ENCODE results near the gene RAVER1.
"Not testable (repeated sequence)": the region's sequence is repeated elsewhere in the genome, so short reads cannot be mapped to it uniquely, and the experiment has no call there.

Gene RAVER1

GRCh38 chr19:10339977-10340376 lies 6.6 kb upstream of the RAVER1 start:
- DNase-seq, result no peak

GRCh38 chr19:10339380-10339960 lies 6.1 kb upstream of the RAVER1 start, which contains the start of gene ICAM3:
ICAM3 (minus strand) TSS chr19:10339624; CDS start chr19:10339614, 10 bp downstream.
- peak; percentile 38 for DNase-seq

DNA sequence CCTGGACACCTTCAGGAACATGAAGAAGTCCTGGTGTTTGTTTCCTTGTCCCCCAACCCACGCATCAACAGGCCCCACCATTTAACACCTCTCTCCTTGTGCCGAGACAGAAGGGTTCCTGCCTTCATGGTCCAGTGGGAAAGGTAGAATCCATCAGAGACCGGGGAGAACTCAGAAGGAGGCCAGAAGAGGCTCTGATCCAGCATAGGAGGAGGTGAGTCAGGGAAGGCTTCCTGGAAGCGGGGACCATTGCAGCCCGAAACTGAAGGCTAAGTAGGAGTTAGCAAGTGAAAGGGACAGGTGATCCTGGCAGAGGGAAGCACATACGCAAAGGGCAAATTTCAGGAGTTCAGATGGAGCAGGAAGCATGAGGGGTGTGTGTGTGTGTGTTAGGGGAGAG lies 5.6 kb upstream of the RAVER1 start:
- no peak for DNase-seq

GRCh38 chr19:10336725-10337124 lies 3.4 kb upstream of the RAVER1 start:
- DNase-seq, result not testable (repeated sequence)

- no peak for DNase-seq
Observed at GRCh38 chr19:10335352-10335985, 2.1 kb upstream of the RAVER1 start.

GRCh38 chr19:10334588-10335351 lies 1.4 kb upstream of the RAVER1 start:
- DNase-seq, result no peak

DNA sequence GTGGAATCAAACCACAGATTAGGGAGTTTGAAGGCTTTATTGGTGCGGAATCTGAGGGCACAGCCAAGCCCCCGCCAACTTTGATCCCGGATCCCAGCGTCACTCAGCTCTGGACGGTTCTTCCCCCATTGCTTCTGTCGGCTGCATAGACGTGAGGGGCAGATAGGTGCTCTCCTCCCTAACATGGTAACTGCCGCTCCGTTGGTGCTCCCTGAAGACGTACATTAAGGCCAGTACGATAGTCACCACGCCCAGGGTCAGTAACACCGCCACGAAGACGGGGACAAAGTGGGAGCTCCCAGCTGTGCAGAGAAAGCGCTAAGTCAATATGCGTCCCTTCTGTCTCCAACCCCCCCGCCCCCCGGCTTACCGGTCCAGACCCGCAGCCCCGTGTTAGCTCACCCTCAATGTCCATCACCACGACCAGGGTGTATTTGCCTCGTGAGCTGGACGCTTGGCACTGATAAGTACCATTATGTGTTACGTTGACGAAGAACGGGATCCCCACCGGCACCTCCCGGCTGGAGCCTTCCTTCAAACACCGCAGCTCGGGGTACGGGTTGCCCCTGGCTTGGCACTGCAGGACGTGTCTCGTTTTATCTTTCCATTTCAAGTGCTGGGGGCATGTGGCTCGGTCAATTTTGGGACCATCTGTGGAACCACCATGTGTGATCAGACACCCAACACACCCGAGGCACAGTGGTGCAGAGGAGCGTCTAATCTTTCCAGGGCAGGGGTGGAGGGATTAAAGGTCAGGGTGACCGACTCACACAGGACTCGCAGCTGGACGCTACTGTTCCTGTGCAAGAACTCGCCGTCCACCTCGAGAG lies 644 bp upstream of the RAVER1 start:
- DNase-seq, result no peak

- DNase-seq, result no peak
Observed at GRCh38 chr19:10332158-10332964, 968 bp downstream of the RAVER1 start.

- no peak for DNase-seq
Observed at GRCh38 chr19:10329555-10329954, 3.8 kb downstream of the RAVER1 start.

GRCh38 chr19:10328558-10329429 lies 4.5 kb downstream of the RAVER1 start:
- no peak for DNase-seq

- no peak for DNase-seq
Observed at GRCh38 chr19:10327793-10328192, 5.5 kb downstream of the RAVER1 start.

GRCh38 chr19:10325732-10326131 lies 7.6 kb downstream of the RAVER1 start:
- no peak for DNase-seq

GRCh38 chr19:10321874-10322835 lies 11.2 kb downstream of the RAVER1 start:
- DNase-seq, result no peak

GRCh38 chr19:10321417-10321797 lies 11.9 kb downstream of the RAVER1 start:
- DNase-seq, result no peak

DNA sequence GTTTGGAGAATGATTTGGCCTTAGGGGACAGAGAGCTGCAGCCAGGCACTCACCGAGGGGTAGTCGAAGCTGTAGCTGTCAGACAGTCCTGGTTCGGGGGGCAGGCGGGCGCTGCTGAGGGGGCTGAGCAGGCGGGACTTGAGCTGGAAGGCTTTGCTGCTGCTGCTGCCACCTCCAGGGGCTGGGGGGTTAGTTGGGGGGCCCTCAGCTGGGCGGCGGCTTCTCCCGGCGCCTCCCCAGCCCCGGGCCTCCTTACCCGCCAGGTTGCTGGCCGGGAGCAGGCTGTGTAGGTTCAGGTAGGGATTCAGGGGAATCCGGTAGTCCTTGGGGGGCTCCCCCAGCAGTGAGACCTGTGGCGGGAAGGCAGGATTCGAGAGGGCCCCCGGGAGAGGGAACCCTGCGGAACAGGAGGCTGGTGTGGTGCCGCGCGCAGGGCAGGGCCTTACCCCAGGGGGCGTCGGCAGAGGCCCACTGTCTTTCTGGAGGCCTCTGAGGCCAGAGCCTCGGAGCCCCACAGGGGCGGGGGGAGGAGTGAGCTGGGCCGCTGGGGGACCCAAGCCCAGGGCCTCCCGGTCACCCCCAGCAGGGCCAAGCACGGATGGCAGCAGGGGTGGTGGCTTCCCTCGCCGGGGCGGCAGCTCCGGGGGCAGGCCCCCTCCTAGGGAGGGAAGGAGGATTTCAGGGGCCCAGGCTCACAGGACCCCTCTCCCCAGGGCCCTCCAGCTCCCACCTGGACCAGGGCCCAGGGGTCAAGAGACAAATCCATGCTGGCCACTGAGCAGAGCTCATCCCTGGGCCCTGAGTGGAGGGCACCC lies 12.5 kb downstream of the RAVER1 start:
- DNase-seq, result no peak

GRCh38 chr19:10318807-10319682 lies 14.3 kb downstream of the RAVER1 start:
- DNase-seq, result no peak

GRCh38 chr19:10317857-10318462 lies 15.4 kb downstream of the RAVER1 start:
- DNase-seq, result no peak
